ENCODE results near the gene SLC27A5.

The SLC27A5 gene

GRCh38 chr19:58511353-58512208 lies at the start of gene SLC27A5:
Gene SLC27A5, minus strand, starts transcription at chr19:58511992. Its CDS starts 37 bp downstream, at chr19:58511955.
- DNase-seq (ENCODE audit: low read depth in 3 of 3) = no peak

GRCh38 chr19:58560921-58561320 lies 49.1 kb upstream of the SLC27A5 start:
- DNase-seq (ENCODE audit: low read depth in 3 of 3) = no peak

- DNase-seq (ENCODE audit: low read depth in 3 of 3) = no peak
These were observed 48.5 kb upstream of the SLC27A5 start for GRCh38 chr19:58560007-58560887.

GRCh38 chr19:58559275-58560006 lies 47.6 kb upstream of the SLC27A5 start:
- DNase-seq (ENCODE audit: low read depth in 3 of 3) = no peak

- peak; percentile 97 to 99 (median 98) for DNase-seq (ENCODE audit: low read depth in 3 of 3)
These were observed 47.0 kb upstream of the SLC27A5 start for GRCh38 chr19:58558623-58559274.

- no peak for DNase-seq (ENCODE audit: low read depth in 3 of 3)
These were observed 46.4 kb upstream of the SLC27A5 start, which contains the start of gene UBE2M for GRCh38 chr19:58558066-58558622. Gene UBE2M, minus strand, starts transcription at chr19:58558611. Its CDS starts 230 bp downstream, at chr19:58558381.

- DNase-seq (ENCODE audit: low read depth in 3 of 3) = no peak
These were observed 45.7 kb upstream of the SLC27A5 start for GRCh38 chr19:58557221-58558065.

- DNase-seq (ENCODE audit: low read depth in 3 of 3) = no peak
These were observed 44.9 kb upstream of the SLC27A5 start for GRCh38 chr19:58556622-58557220.

GRCh38 chr19:58555920-58556621 lies 44.3 kb upstream of the SLC27A5 start:
- no peak for DNase-seq (ENCODE audit: low read depth in 3 of 3)

GRCh38 chr19:58555369-58555885 lies 43.6 kb upstream of the SLC27A5 start:
- no peak for DNase-seq (ENCODE audit: low read depth in 3 of 3)

- peak; percentile 92 to 98 (median 97) for DNase-seq (ENCODE audit: low read depth in 3 of 3)
These were observed 42.9 kb upstream of the SLC27A5 start, which contains the start of gene CHMP2A for GRCh38 chr19:58554494-58555368. Gene CHMP2A, minus strand, starts transcription at chr19:58555105. Its CDS starts 893 bp downstream, at chr19:58554212.

GRCh38 chr19:58553799-58554493 lies 42.2 kb upstream of the SLC27A5 start:
- no peak for DNase-seq (ENCODE audit: low read depth in 3 of 3)

- DNase-seq (ENCODE audit: low read depth in 3 of 3) = no peak
These were observed 40.9 kb upstream of the SLC27A5 start for GRCh38 chr19:58552655-58553054.

- DNase-seq (ENCODE audit: low read depth in 3 of 3) = no peak
These were observed 40.0 kb upstream of the SLC27A5 start for GRCh38 chr19:58551577-58552471.

GRCh38 chr19:58551123-58551497 lies 39.3 kb upstream of the SLC27A5 start:
- no peak for DNase-seq (ENCODE audit: low read depth in 3 of 3)
